ENCODE results near the gene MED17. TPM values are rescaled to one million over a fixed set of nuclear protein-coding genes. Genes with fewer than 3 reads are reported as not detected.

Gene MED17
- total RNA-seq, 1 experiment from 2014 or later = 41.1 TPM

GRCh38 chr11:93843906-93844305 is 59.8 kb downstream of the MED17 start:
- ATAC-seq = no peak
- ChIA-PET POLR2A (no interaction called here), RAD21 (ENCODE audit: low non-redundant PET in 1 of 2, low total read pairs in 2 of 2, uncharacterized antibody in 2 of 2, unreplicated experiment in 2 of 2) (no interaction called here), CTCF (no interaction called here)
- Histone ChIP-seq H3K4me3 (replicated peaks in 1 of 2; ENCODE audit: low read depth in 1 of 2, low read length in 2 of 2) (no peak overlapping the region), H3K27me3 (ENCODE audit: insufficient read depth, low read length) (no peaks in the 10 kb centered on the region), H3K27ac (ENCODE audit: low read depth, low read length) (no peak overlapping the region), H3K79me2 (ENCODE audit: insufficient read depth, low read length) (no peaks in the 10 kb centered on the region), H3K9ac (ENCODE audit: low read length) (no peak overlapping the region), H4K20me1 (ENCODE audit: insufficient read depth) (no peaks in the 10 kb centered on the region), H3K9me2 (ENCODE audit: insufficient read depth) (no peaks in the 10 kb centered on the region), H3K4me1 (ENCODE audit: control insufficient read depth in 1 of 2, insufficient read depth in 2 of 2, low read length in 2 of 2) (peaks cover 0 to 39% of the 10 kb centered on the region in 2 experiments; a peak in 2 of 4 replicates), H3K9me3 (ENCODE audit: control insufficient read depth in 1 of 2, insufficient read depth in 1 of 2, low read depth in 1 of 2, low read length in 2 of 2) (no peaks in the 10 kb centered on the region), H3K4me2 (ENCODE audit: low read length) (no peak overlapping the region), H3K36me3 (ENCODE audit: control insufficient read depth in 1 of 2, insufficient read depth in 2 of 2, low read length in 2 of 2) (no peaks in the 10 kb centered on the region), H2AFZ (ENCODE audit: low read depth, low read length, poor library complexity, severe bottlenecking) (no peak overlapping the region)
- BruUV-seq (replicated peaks) = no TSS peak
- no peak for DNase-seq (ENCODE audit: low read depth, low spot score)
- TF ChIP-seq REST (IDR thresholded peaks at IDR 0.05; ENCODE audit: low read depth) = no peak
- intact Hi-C loops (cut with micrococcal nuclease) = no loop called here

GRCh38 chr11:93844568-93844967 is 60.5 kb downstream of the MED17 start:
- no peaks in the 10 kb centered on the region for H3K9me3 ChIP-seq (ENCODE audit: control insufficient read depth in 1 of 2, insufficient read depth in 1 of 2, low read depth in 1 of 2, low read length in 2 of 2)
- no TSS peak for BruUV-seq (replicated peaks)
- no peaks in the 10 kb centered on the region for H3K79me2 ChIP-seq (ENCODE audit: insufficient read depth, low read length)
- DNase-seq (ENCODE audit: low read depth, low spot score) (no peak), ATAC-seq (no peak)
- no peak overlapping the region for H2AFZ ChIP-seq (ENCODE audit: low read depth, low read length, poor library complexity, severe bottlenecking)
- peaks cover 0 to 39% of the 10 kb centered on the region in 2 experiments; a peak in 2 of 4 replicates for H3K4me1 ChIP-seq (ENCODE audit: control insufficient read depth in 1 of 2, insufficient read depth in 2 of 2, low read length in 2 of 2)
- H3K9ac ChIP-seq (ENCODE audit: low read length) = no peak overlapping the region
- H3K36me3 ChIP-seq (ENCODE audit: control insufficient read depth in 1 of 2, insufficient read depth in 2 of 2, low read length in 2 of 2) = no peaks in the 10 kb centered on the region
- no peaks in the 10 kb centered on the region for H3K27me3 ChIP-seq (ENCODE audit: insufficient read depth, low read length)
- intact Hi-C loops (cut with micrococcal nuclease) = no loop called here
- CTCF ChIA-PET = no interaction called here
- no peak overlapping the region for H3K4me3 ChIP-seq (replicated peaks in 1 of 2; ENCODE audit: low read depth in 1 of 2, low read length in 2 of 2)
- no peak overlapping the region for H3K4me2 ChIP-seq (ENCODE audit: low read length)
- no peaks in the 10 kb centered on the region for H3K9me2 ChIP-seq (ENCODE audit: insufficient read depth)
- RAD21 ChIA-PET (ENCODE audit: low non-redundant PET in 1 of 2, low total read pairs in 2 of 2, uncharacterized antibody in 2 of 2, unreplicated experiment in 2 of 2) = no interaction called here
- TF ChIP-seq CEBPB (IDR thresholded peaks at IDR 0.05; ENCODE audit: low read depth) (no peak), YY1 (IDR thresholded peaks at IDR 0.05; ENCODE audit: extremely low read depth, insufficient replicate concordance, low read depth, low read length) (no peak), REST (IDR thresholded peaks at IDR 0.05; ENCODE audit: low read depth) (no peak), EZH2 (IDR thresholded peaks at IDR 0.05) (no peak), SP1 (IDR thresholded peaks at IDR 0.05; ENCODE audit: low read depth) (no peak), EZH2phosphoT487 (IDR thresholded peaks at IDR 0.05; ENCODE audit: borderline replicate concordance) (no peak), CTCF (IDR thresholded peaks at IDR 0.05 in 2 of 3, conservative IDR thresholded peaks at IDR 0.05 in 1 of 3; ENCODE audit: borderline replicate concordance in 1 of 3, insufficient read depth in 1 of 3, low read depth in 2 of 3, low read length in 2 of 3) (no peak), MAX (IDR thresholded peaks at IDR 0.05) (no peak), TCF7L2 (IDR thresholded peaks at IDR 0.05; ENCODE audit: borderline replicate concordance, extremely low read depth, insufficient read depth, insufficient read length) (no peak)
- no peak overlapping the region for H3K27ac ChIP-seq (ENCODE audit: low read depth, low read length)
- H4K20me1 ChIP-seq (ENCODE audit: insufficient read depth) = no peaks in the 10 kb centered on the region
- POLR2A ChIA-PET = no interaction called here
